CD14-positive monocyte (primary cell): ENCODE measurements around the gene MPRIP. TPM values are rescaled to one million over a fixed set of nuclear protein-coding genes. Genes with fewer than 3 reads are reported as not detected.

Source experiments
- DNase-seq, 3 donors: peaks; one replicate each; pipeline ENCODE4 v3.0.0-alpha.2; 2011 to 2022
- H2AFZ ChIP-seq: 2 replicates; pipeline ENCODE4 v1.6.0; 2012; ENCODE audit warnings: mild to moderate bottlenecking, low read depth, low read length, inconsistent platforms; ENCODE audit not compliant: insufficient read depth, poor library complexity, severe bottlenecking
- H3K27ac ChIP-seq, 2 donors: 1 replicate in 1 of 2; 2 replicates in 1 of 2; pipeline ENCODE4 v1.5.1; 2012 to 2013; ENCODE audit warnings: low read length in 2 of 2, control low read depth in 1 of 2, inconsistent platforms in 1 of 2, low read depth in 1 of 2, mild to moderate bottlenecking in 1 of 2
- H3K27me3 ChIP-seq, 2 donors: one replicate each; pipeline versions ENCODE4 v1.6.0 to v1.6.1; 2011 to 2013; ENCODE audit warnings: low read length in 2 of 2; ENCODE audit not compliant: control insufficient read depth in 2 of 2, insufficient read depth in 2 of 2
- H3K36me3 ChIP-seq, 2 donors: replicated peaks in 1 of 2; 1 replicate in 1 of 2; 2 replicates in 1 of 2; pipeline versions ENCODE4 v1.5.1 to v1.6.1; 2012 to 2013; ENCODE audit warnings: low read length in 2 of 2, control low read depth in 1 of 2, inconsistent platforms in 1 of 2, mild to moderate bottlenecking in 1 of 2; ENCODE audit not compliant: insufficient read depth in 2 of 2, control insufficient read depth in 1 of 2
- H3K4me1 ChIP-seq, 2 donors: 1 replicate in 1 of 2; 2 replicates in 1 of 2; pipeline versions ENCODE4 v1.5.1 to v1.6.1; 2012 to 2013; ENCODE audit warnings: low read length in 2 of 2, control low read depth in 1 of 2, inconsistent platforms in 1 of 2, mild to moderate bottlenecking in 1 of 2, moderate library complexity in 1 of 2; ENCODE audit not compliant: insufficient read depth in 2 of 2, control insufficient read depth in 1 of 2
- H3K4me2 ChIP-seq: replicated peaks from 2 replicates; pipeline ENCODE3; 2012; ENCODE audit warnings: low read length, moderate library complexity, mild to moderate bottlenecking; ENCODE audit not compliant: poor library complexity, severe bottlenecking; ENCODE audit errors: extremely low read depth
- H3K4me3 ChIP-seq, 3 experiments: fragments of 200-600 bp in 1 of 3; sonication (generic) in 1 of 3; replicated peaks in 1 of 3; 1 replicate in 2 of 3; 2 replicates in 1 of 3; pipeline ENCODE4 v1.5.1; 2011 to 2013; ENCODE audit warnings: low read length in 3 of 3, mild to moderate bottlenecking in 3 of 3, control low read depth in 2 of 3, low read depth in 2 of 3, inconsistent platforms in 1 of 3, moderate library complexity in 1 of 3
- H3K79me2 ChIP-seq: 2 replicates; pipeline ENCODE4 v1.6.0; 2012; ENCODE audit warnings: mild to moderate bottlenecking, control low read depth, inconsistent platforms, low read length, moderate library complexity; ENCODE audit not compliant: insufficient read depth
- H3K9ac ChIP-seq: 2 replicates; pipeline ENCODE4 v1.6.0; 2017; ENCODE audit warnings: low read length, mild to moderate bottlenecking; ENCODE audit not compliant: insufficient read depth, poor library complexity, severe bottlenecking
- H3K9me3 ChIP-seq, 2 donors: replicated peaks in 1 of 2; 1 replicate in 1 of 2; 2 replicates in 1 of 2; pipeline versions ENCODE4 v1.5.1 to v1.6.1; 2012 to 2013; ENCODE audit warnings: low read length in 2 of 2, control low read depth in 1 of 2; ENCODE audit not compliant: control insufficient read depth in 1 of 2, insufficient read depth in 1 of 2
- H4K20me1 ChIP-seq: 2 replicates; pipeline ENCODE4 v1.6.0; 2012; ENCODE audit warnings: mild to moderate bottlenecking, low read length, control low read depth, moderate library complexity; ENCODE audit not compliant: insufficient read depth
- H3K27ac Mint-ChIP-seq, 7 donors: one replicate each; pipeline ENCODE4 v1.8.0; 2020; ENCODE audit warnings: mild to moderate bottlenecking in 7 of 7, mixed read lengths in 7 of 7, moderate library complexity in 6 of 7, inconsistent platforms in 2 of 7
- H3K27me3 Mint-ChIP-seq, 3 donors: one replicate each; pipeline ENCODE4 v1.8.0; 2021 to 2022; ENCODE audit warnings: low read depth in 3 of 3, mild to moderate bottlenecking in 3 of 3, mixed read lengths in 3 of 3, moderate library complexity in 3 of 3, inconsistent platforms in 1 of 3
- H3K36me3 Mint-ChIP-seq, 2 donors: one replicate each; pipeline ENCODE4 v1.8.0; 2020; ENCODE audit warnings: mixed read lengths in 2 of 2, inconsistent platforms in 1 of 2, mild to moderate bottlenecking in 1 of 2
- H3K4me1 Mint-ChIP-seq: one replicate; pipeline ENCODE4 v1.8.0; 2020; ENCODE audit warnings: mild to moderate bottlenecking, mixed read lengths
- H3K4me3 Mint-ChIP-seq, 2 donors: one replicate each; pipeline ENCODE4 v1.8.0; 2020; ENCODE audit warnings: mild to moderate bottlenecking in 2 of 2, mixed read lengths in 2 of 2, moderate library complexity in 1 of 2
- H3K9me3 Mint-ChIP-seq, 7 donors: one replicate each; pipeline ENCODE4 v1.8.0; 2020 to 2022; ENCODE audit warnings: mixed read lengths in 7 of 7, mild to moderate bottlenecking in 6 of 7, moderate library complexity in 6 of 7, inconsistent platforms in 2 of 7
- CTCF ChIP-seq: fragments of 200-600 bp; IDR thresholded peaks from one replicate; pipeline ENCODE4 v1.8.0; 2022; ENCODE audit warnings: antibody characterized with exemption, mild to moderate bottlenecking
- WGBS: methylation state at CpG from one replicate; pipeline ENCODE4 v1.1.5; 2013; ENCODE audit warnings: missing lambda C conversion rate; ENCODE audit not compliant: insufficient coverage; 5-methylcytosine and 5-hydroxymethylcytosine counted together
- intact Hi-C, 2 donors: fragments of 100-400 bp; cut with micrococcal nuclease; formaldehyde crosslinking; loops; one replicate each; pipeline versions ENCODE4 v1.15.0 to v1.15.1; 2023
- polyA plus RNA-seq, 3 donors: library from polyadenylated mRNA; depleted of rRNA in 1 of 3; unstranded in 2 of 3; stranded (reverse) in 1 of 3; fragments of 300-500 nt in 2 of 3; fragments of >200 nt in 1 of 3; fragmentation: Illumina TruSeq in 2 of 3; gene quantifications; 1 replicate in 2 of 3; 2 replicates in 1 of 3; pipeline ENCODE4 v1.2.3, GENCODE V29; 2012 to 2021

MPRIP gene
- polyA plus RNA-seq, 3 donors = 2.0 to 48.7 (median 2.5) TPM

GRCh38 chr17:17030515-17031211 lies 11.6 kb upstream of the MPRIP start:
- Histone ChIP-seq H3K79me2 (no peaks in the 10 kb centered on the region), H3K4me2 (no peak overlapping the region), H3K9ac (no peak overlapping the region), H3K4me1 (no peaks in the 10 kb centered on the region), H3K27ac (no peak overlapping the region), H4K20me1 (no peaks in the 10 kb centered on the region), H3K9me3 (no peaks in the 10 kb centered on the region), H3K27me3 (no peaks in the 10 kb centered on the region), H3K36me3 (no peaks in the 10 kb centered on the region), H2AFZ (no peak overlapping the region), H3K4me3 (no peak overlapping the region)
- Mint-ChIP-seq H3K4me1 (no peaks in the 10 kb centered on the region), H3K36me3 (no peaks in the 10 kb centered on the region), H3K27me3 (peaks cover 11 to 18% (median 16%) of the 10 kb centered on the region in 3 donors), H3K4me3 (no peak overlapping the region), H3K9me3 (no peaks in the 10 kb centered on the region), H3K27ac (no peak overlapping the region)
- intact Hi-C loops = no loop called here
- TF ChIP-seq CTCF = no peak
- WGBS = 97% methylated on average over 6 of the region's 12 CpGs
- DNase-seq = no peak

- Histone ChIP-seq H2AFZ (no peak overlapping the region), H3K79me2 (no peaks in the 10 kb centered on the region), H3K27me3 (no peaks in the 10 kb centered on the region), H3K27ac (no peak overlapping the region), H3K4me2 (no peak overlapping the region), H3K9ac (no peak overlapping the region), H4K20me1 (no peaks in the 10 kb centered on the region), H3K36me3 (no peaks in the 10 kb centered on the region), H3K9me3 (no peaks in the 10 kb centered on the region), H3K4me3 (no peak overlapping the region), H3K4me1 (peaks cover 13 to 15% of the 10 kb centered on the region in 2 donors)
- TF ChIP-seq CTCF = no peak
- Mint-ChIP-seq H3K4me1 (peaks cover 13% of the 10 kb centered on the region), H3K9me3 (no peaks in the 10 kb centered on the region), H3K4me3 (no peak overlapping the region), H3K27me3 (peaks cover 11 to 18% (median 16%) of the 10 kb centered on the region in 3 donors), H3K36me3 (no peaks in the 10 kb centered on the region), H3K27ac (no peak overlapping the region)
- intact Hi-C loops = no loop called here
- 87% methylated on average over 12 of the region's 13 CpGs for WGBS
- no peak for DNase-seq
Measured at GRCh38 chr17:17032131-17032692, 10.0 kb upstream of the MPRIP start.
